HG03575 (cell line): ENCODE results near the gene TM9SF2.
"Not testable (repeated sequence)": the region's sequence is repeated elsewhere in the genome, so short reads cannot be mapped to it uniquely, and the experiment has no call there.

Source experiments
- ATAC-seq: cut with Tn5 transposase; IDR thresholded peaks from one replicate; pipeline ENCODE4 v1.9.1; 2021; ENCODE audit not compliant: unreplicated experiment, insufficient number of reproducible peaks, low FRiP score; ENCODE audit errors: extremely low read depth

The TM9SF2 gene

GRCh38 chr13:99565478-99566124 lies 64.3 kb downstream of the TM9SF2 start:
- no peak for ATAC-seq

GRCh38 chr13:99566125-99567083 lies 65.1 kb downstream of the TM9SF2 start:
- no peak for ATAC-seq

- not testable (repeated sequence) for ATAC-seq
Measured at GRCh38 chr13:99568901-99569300, 67.6 kb downstream of the TM9SF2 start.

- no peak for ATAC-seq
Measured at GRCh38 chr13:99572131-99572530, 70.9 kb downstream of the TM9SF2 start.

GRCh38 chr13:99572921-99573320 lies 71.6 kb downstream of the TM9SF2 start:
- ATAC-seq: no peak

- ATAC-seq: no peak
Measured at GRCh38 chr13:99575376-99576120, 74.3 kb downstream of the TM9SF2 start.

GRCh38 chr13:99577934-99578917 lies 77.0 kb downstream of the TM9SF2 start:
- ATAC-seq: no peak

- no peak for ATAC-seq
Measured at GRCh38 chr13:99580500-99581268, 79.4 kb downstream of the TM9SF2 start.

- no peak for ATAC-seq
Measured at GRCh38 chr13:99582511-99582910, 81.2 kb downstream of the TM9SF2 start.

GRCh38 chr13:99585609-99586008 lies 84.3 kb downstream of the TM9SF2 start:
- ATAC-seq: no peak

GRCh38 chr13:99587021-99587420 lies 85.7 kb downstream of the TM9SF2 start:
- no peak for ATAC-seq

- no peak for ATAC-seq
Measured at GRCh38 chr13:99587893-99588606, 86.8 kb downstream of the TM9SF2 start.

- ATAC-seq: no peak
Measured at GRCh38 chr13:99589575-99589974, 88.3 kb downstream of the TM9SF2 start.

GRCh38 chr13:99590519-99591011 lies 89.3 kb downstream of the TM9SF2 start:
- no peak for ATAC-seq

- no peak for ATAC-seq
Measured at GRCh38 chr13:99596180-99596579, 94.9 kb downstream of the TM9SF2 start.

GRCh38 chr13:99600318-99600717 lies 99.0 kb downstream of the TM9SF2 start:
- ATAC-seq: no peak

GRCh38 chr13:99601535-99601934 lies 100.3 kb downstream of the TM9SF2 start:
- ATAC-seq: no peak
